B cell (primary cell): ENCODE data around the gene MAD1L1. TPM values are rescaled to one million over a fixed set of nuclear protein-coding genes. Genes with fewer than 3 reads are reported as not detected.
"Not testable (repeated sequence)": the region's sequence is repeated elsewhere in the genome, so short reads cannot be mapped to it uniquely, and the experiment has no call there.

ENCODE experiments used
- ATAC-seq: fragments of 200-7000 bp; cut with Tn5 transposase; one replicate; pipeline ENCODE4 v1.10.0; 2021; ENCODE audit warnings: low read depth, mild to moderate bottlenecking, moderate number of reproducible peaks, moderate library complexity
- CTCF ChIA-PET: fragments of 350-600 bp; sonication (Branson Sonifier 250); formaldehyde crosslinking; loops from one replicate; lab custom pipeline; 2021; ENCODE audit warnings: antibody characterized with exemption, inconsistent platforms; lab: Charles Lee
- POLR2A ChIA-PET: fragments of 350-600 bp; sonication (Branson Sonifier 250); formaldehyde crosslinking; loops from one replicate; lab custom pipeline; 2021; ENCODE audit warnings: antibody characterized with exemption; lab: Charles Lee
- DNase-seq: peaks from one replicate; pipeline ENCODE4 v3.0.0; 2013
- H2AFZ ChIP-seq: 2 replicates; pipeline ENCODE4 v1.6.1; 2012; ENCODE audit warnings: mild to moderate bottlenecking, low read depth, low read length; ENCODE audit not compliant: insufficient read depth, poor library complexity, severe bottlenecking
- H3K27ac ChIP-seq, 2 donors: 1 replicate in 1 of 2; 2 replicates in 1 of 2; pipeline ENCODE4 v1.5.1; 2012 to 2013; ENCODE audit warnings: low read length in 2 of 2, mild to moderate bottlenecking in 2 of 2, moderate library complexity in 1 of 2
- H3K27me3 ChIP-seq, 4 experiments: fragments of 200-600 bp in 1 of 4; sonication (generic) in 1 of 4; replicated peaks in 1 of 4; 1 replicate in 2 of 4; 2 replicates in 2 of 4; pipeline versions ENCODE4 v1.6.1 to v1.7.0; 2013 to 2016; ENCODE audit warnings: low read length in 3 of 4, mild to moderate bottlenecking in 2 of 4, mixed read lengths in 1 of 4, moderate library complexity in 1 of 4; ENCODE audit not compliant: insufficient read depth in 4 of 4, control insufficient read depth in 3 of 4; ENCODE audit errors: control extremely low read depth in 1 of 4
- H3K36me3 ChIP-seq, 2 experiments: replicated peaks in 1 of 2; 1 replicate in 1 of 2; 2 replicates in 1 of 2; pipeline versions ENCODE4 v1.6.1 to v1.7.1; 2013; ENCODE audit warnings: low read length in 1 of 2; ENCODE audit not compliant: insufficient read depth in 2 of 2, control insufficient read depth in 1 of 2; ENCODE audit errors: control extremely low read depth in 1 of 2, extremely low read depth in 1 of 2
- H3K4me1 ChIP-seq, 2 donors: fragments of 200-600 bp in 1 of 2; sonication (generic) in 1 of 2; 1 replicate in 1 of 2; 2 replicates in 1 of 2; pipeline versions ENCODE4 v1.5.1 to v1.6.1; 2013 to 2017; ENCODE audit warnings: low read length in 2 of 2; ENCODE audit not compliant: control insufficient read depth in 2 of 2, insufficient read depth in 2 of 2
- H3K4me2 ChIP-seq: replicated peaks from 2 replicates; pipeline ENCODE3; 2012; ENCODE audit warnings: mild to moderate bottlenecking, low read depth, low read length; ENCODE audit not compliant: poor library complexity, severe bottlenecking
- H3K4me3 ChIP-seq, 5 experiments: fragments of 200-600 bp in 1 of 5; sonication (generic) in 1 of 5; 1 replicate in 3 of 5; 2 replicates in 2 of 5; pipeline versions ENCODE4 v1.5.1 to v1.7.0; 2011 to 2016; ENCODE audit warnings: low read length in 4 of 5, mild to moderate bottlenecking in 4 of 5, low read depth in 2 of 5, control low read depth in 1 of 5, moderate library complexity in 1 of 5; ENCODE audit not compliant: insufficient read depth in 1 of 5; ENCODE audit errors: control extremely low read depth in 1 of 5, extremely low read depth in 1 of 5
- H3K79me2 ChIP-seq: fragments of 200-600 bp; sonication (generic); one replicate; pipeline ENCODE4 v1.6.0; 2016; ENCODE audit warnings: low read length; ENCODE audit not compliant: control insufficient read depth, insufficient read depth
- H3K9ac ChIP-seq: fragments of 200-600 bp; sonication (generic); 2 replicates; pipeline ENCODE4 v1.6.1; 2017; ENCODE audit warnings: mild to moderate bottlenecking, low read length, moderate library complexity
- H3K9me3 ChIP-seq, 3 donors: one replicate each; pipeline versions ENCODE4 v1.6.1 to v1.7.1; 2013; ENCODE audit warnings: low read length in 2 of 3; ENCODE audit not compliant: control insufficient read depth in 2 of 3, insufficient read depth in 1 of 3; ENCODE audit errors: control extremely low read depth in 1 of 3
- H4K20me1 ChIP-seq: 2 replicates; pipeline ENCODE4 v1.6.0; 2012; ENCODE audit warnings: mild to moderate bottlenecking, low read length; ENCODE audit not compliant: insufficient read depth, control insufficient read depth, poor library complexity, severe bottlenecking
- H3K27ac Mint-ChIP-seq: one replicate; pipeline ENCODE4 v1.8.0; 2021; ENCODE audit warnings: mixed read lengths
- H3K27me3 Mint-ChIP-seq: one replicate; pipeline ENCODE4 v1.8.0; 2021; ENCODE audit warnings: mixed read lengths
- H3K4me1 Mint-ChIP-seq: one replicate; pipeline ENCODE4 v1.8.0; 2021; ENCODE audit warnings: mixed read lengths
- H3K4me3 Mint-ChIP-seq: one replicate; pipeline ENCODE4 v1.8.0; 2021; ENCODE audit warnings: mixed read lengths
- H3K9me3 Mint-ChIP-seq: one replicate; pipeline ENCODE4 v1.8.0; 2022; ENCODE audit warnings: mixed read lengths; ENCODE audit not compliant: insufficient read depth
- EZH2 ChIP-seq: IDR thresholded peaks from 2 replicates; pipeline ENCODE4 v1.6.1; 2012; ENCODE audit warnings: borderline replicate concordance, low read depth, mild to moderate bottlenecking, moderate library complexity, low read length; ENCODE audit not compliant: insufficient read depth, poor library complexity, severe bottlenecking
- WGBS: methylation state at CpG from one replicate; pipeline ENCODE4 v1.1.5; 2013; ENCODE audit warnings: missing lambda C conversion rate; ENCODE audit not compliant: insufficient coverage; 5-methylcytosine and 5-hydroxymethylcytosine counted together
- intact Hi-C: fragments of 100-400 bp; cut with micrococcal nuclease; formaldehyde crosslinking; loops from one replicate; pipeline ENCODE4 v1.10.0; 2022
- polyA plus RNA-seq: library from polyadenylated mRNA; depleted of rRNA; stranded (reverse); fragments of >200 nt; gene quantifications from 2 replicates; pipeline ENCODE4 v1.2.3, GENCODE V29; 2012
- total RNA-seq, 2 donors: library from RNA; stranded (reverse); fragments of 120-200 nt in 1 of 2; gene quantifications; 1 replicate in 1 of 2; 2 replicates in 1 of 2; pipeline versions ENCODE4 v1.2.3 to v1.2.4, GENCODE V29; 2013 to 2022
- TF ChIP-seq, protein P1 (sequence below): fragments of 200-600 bp; IDR thresholded peaks from one replicate; pipeline ENCODE4 v1.8.0; 2022; ENCODE audit warnings: antibody characterized with exemption, mild to moderate bottlenecking

The MAD1L1 gene
- total and polyA plus RNA-seq, 2 donors (not counting 1 experiment from before 2014, with no cell fraction given) = 86.7 to 110 TPM

DNA sequence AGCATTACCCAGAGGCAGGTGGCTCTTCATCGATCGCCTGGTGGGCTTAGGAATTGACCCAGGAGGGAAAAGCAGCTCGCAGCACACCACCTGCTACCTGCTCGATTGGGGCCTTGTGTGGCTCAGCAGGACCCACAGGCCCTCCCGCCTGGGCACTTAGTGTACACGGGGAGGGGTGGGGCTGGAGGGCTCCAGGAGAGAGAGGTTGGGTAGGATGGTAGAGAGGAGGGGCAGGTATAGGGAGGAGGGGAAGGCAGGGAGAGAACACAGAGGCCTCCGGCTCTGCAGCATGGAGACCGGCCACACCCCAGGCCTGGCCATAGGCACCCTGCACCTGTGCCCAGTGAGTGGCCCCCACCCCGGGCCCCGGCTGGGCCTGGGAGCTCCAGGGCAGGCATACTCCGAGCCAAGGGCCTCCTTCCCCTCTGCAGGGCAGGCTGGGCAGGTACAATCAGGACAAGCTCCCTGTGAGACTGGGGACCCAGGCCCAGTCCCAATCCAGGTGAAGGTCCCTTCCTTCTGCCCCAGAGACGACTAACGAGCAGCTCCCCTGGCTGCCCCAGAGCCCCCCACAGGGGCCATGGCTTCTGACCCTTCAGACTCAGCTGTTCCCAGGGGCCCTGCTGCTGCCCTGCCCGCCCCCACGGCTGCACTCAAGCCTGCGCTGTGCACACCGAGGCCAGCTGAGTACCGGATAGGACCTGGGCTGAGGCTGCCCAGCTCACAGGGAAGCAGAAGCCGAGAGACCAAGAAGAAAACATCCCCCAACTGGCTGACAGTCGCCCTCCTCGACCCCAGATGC lies 358.0 kb downstream of the MAD1L1 start:
- H3K4me1 Mint-ChIP-seq, H3K27ac ChIP-seq, H3K4me2 ChIP-seq, H3K4me1 ChIP-seq, H3K9ac ChIP-seq, intact Hi-C loops, H3K27ac Mint-ChIP-seq, H3K4me3 Mint-ChIP-seq, DNase-seq, ATAC-seq, H3K27me3 ChIP-seq, H3K4me3 ChIP-seq, H3K27me3 Mint-ChIP-seq, H3K9me3 Mint-ChIP-seq, H2AFZ ChIP-seq: not testable (repeated sequence)
- Histone ChIP-seq H3K9me3 (peaks cover 0 to 27% (median 8%) of the 10 kb centered on the region in 3 donors), H4K20me1 (peaks cover 60% of the 10 kb centered on the region), H3K36me3 (peaks cover 1 to 19% of the 10 kb centered on the region in 2 experiments), H3K79me2 (peaks cover 68% of the 10 kb centered on the region)
- POLR2A ChIA-PET = interaction anchor here (0.6 kb wide), 1 partner anchor 1216 kb away, joined by 5 read pairs; no protein-coding TSS in a partner anchor
- CTCF ChIA-PET = interaction anchor here (0.6 to 0.8 kb wide), 2 partner anchors 90 to 149 kb away, joined by 3 to 4 read pairs; no protein-coding TSS in a partner anchor
- 93% methylated on average over 9 of the region's 21 CpGs for WGBS

DNA sequence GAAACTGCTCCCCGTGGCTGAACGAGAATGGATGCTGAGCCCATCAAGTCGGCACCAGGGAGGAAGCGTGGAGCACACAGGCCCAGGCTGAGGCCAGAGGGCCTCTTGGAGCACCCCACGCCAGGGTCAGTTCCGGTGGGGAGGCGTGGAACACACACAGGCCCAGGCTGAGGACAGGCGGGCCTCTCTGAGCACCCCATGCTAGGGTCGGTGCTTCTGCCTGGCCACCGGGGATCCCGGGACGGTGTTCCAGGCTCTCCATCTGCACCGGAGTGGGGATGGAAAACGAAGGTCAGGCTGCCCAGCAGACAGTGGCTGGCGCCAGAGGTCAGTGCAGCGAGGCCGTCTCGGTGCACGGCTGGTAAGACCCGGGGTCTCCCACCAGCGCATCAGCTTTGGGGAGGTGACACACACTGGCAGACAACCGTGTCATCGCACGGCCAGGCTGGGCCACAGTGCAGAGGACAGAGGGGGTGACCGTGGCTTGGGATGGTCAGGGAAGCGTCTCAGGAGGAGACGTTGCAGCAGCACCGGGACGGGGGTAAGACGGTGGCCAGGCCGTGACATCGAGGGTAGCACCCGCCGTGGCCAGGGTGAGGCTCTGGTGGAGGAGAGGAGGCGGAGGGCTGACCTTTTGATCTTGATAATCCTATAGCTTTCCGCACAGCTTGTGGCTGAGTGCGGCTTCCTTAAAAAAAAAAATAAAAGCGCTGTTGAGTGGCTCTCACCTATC lies 358.7 kb downstream of the MAD1L1 start:
- Histone ChIP-seq H3K79me2 (peaks cover 71% of the 10 kb centered on the region), H3K4me2 (no peak overlapping the region), H3K9ac (no peak overlapping the region), H4K20me1 (peaks cover 60% of the 10 kb centered on the region), H3K4me1 (peaks cover 0 to 4% of the 10 kb centered on the region in 2 donors), H3K9me3 (peaks cover 0 to 28% (median 8%) of the 10 kb centered on the region in 3 donors), H2AFZ (no peak overlapping the region), H3K27ac (no peak overlapping the region), H3K4me3 (no peak overlapping the region), H3K27me3 (no peaks in the 10 kb centered on the region), H3K36me3 (peaks cover 0 to 18% of the 10 kb centered on the region in 2 experiments)
- intact Hi-C loops = no loop called here
- CTCF ChIA-PET = interaction anchor here (0.6 kb wide), 1 partner anchor 149 kb away, joined by 4 read pairs; no protein-coding TSS in a partner anchor
- H3K4me1 Mint-ChIP-seq = peaks cover 6% of the 10 kb centered on the region
- H3K9me3 Mint-ChIP-seq = peaks cover 4% of the 10 kb centered on the region
- no peak overlapping the region for H3K27ac Mint-ChIP-seq
- POLR2A ChIA-PET = no interaction called here
- TF ChIP-seq EZH2 = no peak
- TF ChIP-seq, protein P1, sequence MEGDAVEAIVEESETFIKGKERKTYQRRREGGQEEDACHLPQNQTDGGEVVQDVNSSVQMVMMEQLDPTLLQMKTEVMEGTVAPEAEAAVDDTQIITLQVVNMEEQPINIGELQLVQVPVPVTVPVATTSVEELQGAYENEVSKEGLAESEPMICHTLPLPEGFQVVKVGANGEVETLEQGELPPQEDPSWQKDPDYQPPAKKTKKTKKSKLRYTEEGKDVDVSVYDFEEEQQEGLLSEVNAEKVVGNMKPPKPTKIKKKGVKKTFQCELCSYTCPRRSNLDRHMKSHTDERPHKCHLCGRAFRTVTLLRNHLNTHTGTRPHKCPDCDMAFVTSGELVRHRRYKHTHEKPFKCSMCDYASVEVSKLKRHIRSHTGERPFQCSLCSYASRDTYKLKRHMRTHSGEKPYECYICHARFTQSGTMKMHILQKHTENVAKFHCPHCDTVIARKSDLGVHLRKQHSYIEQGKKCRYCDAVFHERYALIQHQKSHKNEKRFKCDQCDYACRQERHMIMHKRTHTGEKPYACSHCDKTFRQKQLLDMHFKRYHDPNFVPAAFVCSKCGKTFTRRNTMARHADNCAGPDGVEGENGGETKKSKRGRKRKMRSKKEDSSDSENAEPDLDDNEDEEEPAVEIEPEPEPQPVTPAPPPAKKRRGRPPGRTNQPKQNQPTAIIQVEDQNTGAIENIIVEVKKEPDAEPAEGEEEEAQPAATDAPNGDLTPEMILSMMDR = no peak
- no peak overlapping the region for H3K4me3 Mint-ChIP-seq
- no peak for ATAC-seq
- 96% methylated on average over 36 of the region's 38 CpGs for WGBS
- no peaks in the 10 kb centered on the region for H3K27me3 Mint-ChIP-seq
- DNase-seq = no peak
